ENCODE results near the gene LRRC8B. TPM values are rescaled to one million over a fixed set of nuclear protein-coding genes. Genes with fewer than 3 reads are reported as not detected.
A peak's percentile ranks its signal among the peaks of the same experiment; 100 is the strongest.
"Not testable (repeated sequence)": the region's sequence is repeated elsewhere in the genome, so short reads cannot be mapped to it uniquely, and the experiment has no call there.

The LRRC8B gene
- polyA plus RNA-seq, 3 donors from 2014 or later = 0.13 to 1.6 (median 0.72) TPM

- not testable (repeated sequence) for H3K9me3 Mint-ChIP-seq, H3K27ac Mint-ChIP-seq, H3K4me1 Mint-ChIP-seq, DNase-seq, H3K4me3 Mint-ChIP-seq, H3K36me3 Mint-ChIP-seq
- peaks cover 2 to 16% (median 4%) of the 10 kb centered on the region in 3 donors for H3K27me3 Mint-ChIP-seq (ENCODE audit: low read depth in 3 of 3)
Measured at GRCh38 chr1:89510061-89510460, 14.6 kb upstream of the LRRC8B start.

- Mint-ChIP-seq H3K9me3 (peaks cover 0 to 1% (median 0%) of the 10 kb centered on the region in 6 donors), H3K4me3 (no peak overlapping the region), H3K4me1 (no peaks in the 10 kb centered on the region), H3K27me3 (ENCODE audit: low read depth in 3 of 3) (peaks cover 2 to 12% (median 3%) of the 10 kb centered on the region in 3 donors), H3K36me3 (no peaks in the 10 kb centered on the region), H3K27ac (no peak overlapping the region)
- no peak for DNase-seq
Measured at GRCh38 chr1:89512996-89513720, 11.5 kb upstream of the LRRC8B start.

- Mint-ChIP-seq H3K36me3 (no peaks in the 10 kb centered on the region), H3K27me3 (ENCODE audit: low read depth in 3 of 3) (peaks cover 2 to 14% (median 3%) of the 10 kb centered on the region in 3 donors), H3K4me1 (no peaks in the 10 kb centered on the region), H3K9me3 (peaks cover 0 to 1% (median 0%) of the 10 kb centered on the region in 6 donors), H3K4me3 (no peak overlapping the region), H3K27ac (no peak overlapping the region)
- DNase-seq = no peak
Measured at GRCh38 chr1:89516055-89516454, 8.6 kb upstream of the LRRC8B start.

GRCh38 chr1:89518221-89518631 is 6.4 kb upstream of the LRRC8B start:
- Mint-ChIP-seq H3K27ac (no peak overlapping the region), H3K4me3 (no peak overlapping the region), H3K4me1 (no peaks in the 10 kb centered on the region), H3K36me3 (no peaks in the 10 kb centered on the region), H3K9me3 (peaks cover 0 to 1% (median 0%) of the 10 kb centered on the region in 6 donors), H3K27me3 (ENCODE audit: low read depth in 3 of 3) (peaks cover 2 to 12% (median 3%) of the 10 kb centered on the region in 3 donors)
- DNase-seq = no peak

- Mint-ChIP-seq H3K36me3 (no peaks in the 10 kb centered on the region), H3K4me1 (peaks cover 6 to 8% of the 10 kb centered on the region in 2 donors)
- peak; percentile 23 to 43 (median 26) for DNase-seq
Measured at GRCh38 chr1:89519779-89520358, 4.8 kb upstream of the LRRC8B start.

GRCh38 chr1:89521977-89522376 is 2.7 kb upstream of the LRRC8B start:
- peaks cover 3 to 13% (median 12%) of the 10 kb centered on the region in 3 donors for H3K27me3 Mint-ChIP-seq (ENCODE audit: low read depth in 3 of 3)
- not testable (repeated sequence) for H3K27ac Mint-ChIP-seq, H3K9me3 Mint-ChIP-seq, H3K36me3 Mint-ChIP-seq, H3K4me3 Mint-ChIP-seq, DNase-seq
- peaks cover 18% of the 10 kb centered on the region in 2 donors for H3K4me1 Mint-ChIP-seq

More at GRCh38 chr1:89519779-89520358, 4.8 kb upstream of the LRRC8B start:
- H3K4me3 Mint-ChIP-seq = no peak overlapping the region
- peaks cover 4 to 7% (median 5%) of the 10 kb centered on the region in 3 donors for H3K27me3 Mint-ChIP-seq (ENCODE audit: low read depth in 3 of 3)
- H3K9me3 Mint-ChIP-seq = no peaks in the 10 kb centered on the region
- H3K27ac Mint-ChIP-seq = no peak overlapping the region

GRCh38 chr1:89523572-89524368 is 859 bp upstream of the LRRC8B start:
- peaks cover 18% of the 10 kb centered on the region in 2 donors for H3K4me1 Mint-ChIP-seq
- peaks cover 3 to 13% (median 12%) of the 10 kb centered on the region in 3 donors for H3K27me3 Mint-ChIP-seq (ENCODE audit: low read depth in 3 of 3)
- H3K4me3 Mint-ChIP-seq = peak overlapping the region; percentile 86 to 93 (median 89)
- no peaks in the 10 kb centered on the region for H3K9me3 Mint-ChIP-seq
- H3K27ac Mint-ChIP-seq = peak overlapping the region; percentile 25 to 93 (median 62)
- no peak for DNase-seq
- no peaks in the 10 kb centered on the region for H3K36me3 Mint-ChIP-seq

GRCh38 chr1:89525169-89525855 is 683 bp downstream of the LRRC8B start:
- peak overlapping the region; percentile 46 to 87 (median 83) for H3K27ac Mint-ChIP-seq
- H3K9me3 Mint-ChIP-seq = no peaks in the 10 kb centered on the region
- H3K4me1 Mint-ChIP-seq = peaks cover 18% of the 10 kb centered on the region in 2 donors
- H3K36me3 Mint-ChIP-seq = no peaks in the 10 kb centered on the region
- H3K4me3 Mint-ChIP-seq = peak overlapping the region; percentile 86 to 93 (median 89)
- peak in 1 of 3 donors; percentile 22 for DNase-seq
- H3K27me3 Mint-ChIP-seq (ENCODE audit: low read depth in 3 of 3) = peaks cover 3 to 12% (median 11%) of the 10 kb centered on the region in 3 donors

GRCh38 chr1:89527256-89527655 is 2.6 kb downstream of the LRRC8B start:
- Mint-ChIP-seq H3K27ac (no peak overlapping the region), H3K9me3 (no peaks in the 10 kb centered on the region), H3K27me3 (ENCODE audit: low read depth in 3 of 3) (peaks cover 3 to 12% (median 11%) of the 10 kb centered on the region in 3 donors), H3K36me3 (peaks cover 0 to 4% (median 0%) of the 10 kb centered on the region in 3 donors), H3K4me3 (no peak overlapping the region), H3K4me1 (peaks cover 18% of the 10 kb centered on the region in 2 donors)
- DNase-seq = no peak

- peaks cover 18% of the 10 kb centered on the region in 2 donors for H3K4me1 Mint-ChIP-seq
- H3K27ac Mint-ChIP-seq = no peak overlapping the region
- no peak for DNase-seq
- H3K36me3 Mint-ChIP-seq = peaks cover 0 to 4% (median 0%) of the 10 kb centered on the region in 3 donors
- peaks cover 3 to 11% (median 11%) of the 10 kb centered on the region in 3 donors for H3K27me3 Mint-ChIP-seq (ENCODE audit: low read depth in 3 of 3)
- H3K9me3 Mint-ChIP-seq = no peaks in the 10 kb centered on the region
- no peak overlapping the region for H3K4me3 Mint-ChIP-seq
Measured at GRCh38 chr1:89527750-89528381, 3.2 kb downstream of the LRRC8B start.

- no peak for DNase-seq
- Mint-ChIP-seq H3K36me3 (peaks cover 0 to 4% (median 0%) of the 10 kb centered on the region in 3 donors), H3K4me1 (peaks cover 18% of the 10 kb centered on the region in 2 donors), H3K27me3 (ENCODE audit: low read depth in 3 of 3) (peaks cover 4 to 11% (median 11%) of the 10 kb centered on the region in 3 donors), H3K27ac (no peak overlapping the region), H3K4me3 (no peak overlapping the region), H3K9me3 (no peaks in the 10 kb centered on the region)
Measured at GRCh38 chr1:89528382-89528780, 3.8 kb downstream of the LRRC8B start.

- no peak overlapping the region for H3K27ac Mint-ChIP-seq
Measured at GRCh38 chr1:89529196-89529595, 4.6 kb downstream of the LRRC8B start.

More at GRCh38 chr1:89529196-89529595, 4.6 kb downstream of the LRRC8B start:
- no peak for DNase-seq
- H3K4me1 Mint-ChIP-seq = peaks cover 10 to 12% of the 10 kb centered on the region in 2 donors
- H3K27me3 Mint-ChIP-seq (ENCODE audit: low read depth in 3 of 3) = peaks cover 4 to 11% (median 6%) of the 10 kb centered on the region in 3 donors
- H3K9me3 Mint-ChIP-seq = no peaks in the 10 kb centered on the region
- H3K36me3 Mint-ChIP-seq = peaks cover 0 to 4% (median 0%) of the 10 kb centered on the region in 3 donors
- H3K4me3 Mint-ChIP-seq = no peak overlapping the region
